GM12878 (cell line): ENCODE results near the gene NAA30. TPM values are rescaled to one million over a fixed set of nuclear protein-coding genes. Genes with fewer than 3 reads are reported as not detected.

Experiments used
- ATAC-seq: fragments of 200-7000 bp; cut with Tn5 transposase; 3 replicates; pipeline ENCODE4 v1.9.1; 2020; ENCODE audit warnings: mild to moderate bottlenecking, moderate library complexity
- BruUV-seq: library from RNA; stranded (reverse); fragments of 400-500 nt; replicated peaks from 2 replicates; lab custom pipeline; 2021; lab: Mats Ljungman, UMichigan
- CTCF ChIA-PET: fragments of 300-600 bp; sonication (Branson Sonifier 250); formaldehyde crosslinking; extraction: SDS; loops from one replicate; lab custom pipeline; 2021; ENCODE audit warnings: inconsistent platforms; lab: Yijun Ruan, JAX
- POLR2A ChIA-PET: fragments of 350-600 bp; formaldehyde crosslinking; extraction: SDS; loops from one replicate; lab custom pipeline; 2021; ENCODE audit warnings: inconsistent platforms; lab: Charles Lee
- RAD21 ChIA-PET: fragments of 300-600 bp; sonication (Branson Sonifier 250); formaldehyde crosslinking; loops from one replicate; lab custom pipeline; 2023; ENCODE audit warnings: antibody characterized with exemption; ENCODE audit not compliant: unreplicated experiment; lab: Charles Lee
- SMC1A ChIA-PET: fragments of 300-600 bp; sonication (Branson Sonifier 250); formaldehyde crosslinking; loops from one replicate; lab custom pipeline; 2023; ENCODE audit not compliant: unreplicated experiment, uncharacterized antibody; lab: Charles Lee
- DNase-seq: peaks from one replicate; pipeline ENCODE4 v3.0.0-alpha.2; 2011; ENCODE audit warnings: low read depth, low spot score
- FAIRE-seq: peaks from 3 replicates; lab custom pipeline; 2011; peaks lifted over from hg19 to GRCh38; lab: Jason Lieb, UNC
- H2AFZ ChIP-seq: 2 replicates; pipeline ENCODE4 v1.6.0; 2011; ENCODE audit warnings: low read depth, low read length, control low read depth; ENCODE audit not compliant: control insufficient read depth
- H3K27ac ChIP-seq: 2 replicates; pipeline ENCODE4 v1.5.1; 2011; ENCODE audit warnings: control low read depth; ENCODE audit not compliant: control insufficient read depth, insufficient read depth
- H3K27me3 ChIP-seq, 2 experiments: replicated peaks in 1 of 2; 2 replicates each; pipeline versions ENCODE4 v1.6.0 to v1.6.1; 2011; ENCODE audit warnings: low read length in 1 of 2; ENCODE audit not compliant: control insufficient read depth in 2 of 2, insufficient read depth in 2 of 2
- H3K36me3 ChIP-seq, 2 experiments: 2 replicates each; pipeline ENCODE4 v1.5.1; 2011; ENCODE audit warnings: low read length in 1 of 2; ENCODE audit not compliant: control insufficient read depth in 2 of 2, insufficient read depth in 2 of 2
- H3K4me1 ChIP-seq: 2 replicates; pipeline ENCODE4 v1.6.1; 2011; ENCODE audit warnings: mild to moderate bottlenecking, low read length, moderate library complexity, mixed read lengths; ENCODE audit not compliant: control insufficient read depth, insufficient read depth
- H3K4me2 ChIP-seq: 2 replicates; pipeline ENCODE4 v1.6.0; 2011; ENCODE audit warnings: control low read depth; ENCODE audit not compliant: control insufficient read depth, insufficient read depth
- H3K4me3 ChIP-seq: fragments of 200-600 bp; sonication (generic); 2 replicates; pipeline ENCODE4 v1.5.1; 2016
- H3K79me2 ChIP-seq: 2 replicates; pipeline ENCODE4 v1.6.0; 2011; ENCODE audit warnings: low read length; ENCODE audit not compliant: control insufficient read depth, insufficient read depth
- H3K9ac ChIP-seq: 2 replicates; pipeline ENCODE4 v1.8.0; 2011; ENCODE audit warnings: low read length, control low read depth, mixed read lengths; ENCODE audit not compliant: control insufficient read depth, insufficient read depth
- H3K9me3 ChIP-seq: replicated peaks from 3 replicates; pipeline ENCODE4 v1.5.1; 2011; ENCODE audit warnings: mild to moderate bottlenecking, low read length; ENCODE audit not compliant: control insufficient read depth, insufficient read depth
- H4K20me1 ChIP-seq: 2 replicates; pipeline ENCODE4 v1.6.0; 2011; ENCODE audit not compliant: control insufficient read depth, insufficient read depth
- BMI1 ChIP-seq: fragments of 450-650 bp; IDR thresholded peaks from 2 replicates; pipeline ENCODE4 v1.6.1; 2016; ENCODE audit warnings: mild to moderate bottlenecking, moderate library complexity, borderline replicate concordance
- CBX5 ChIP-seq: sonication (generic); IDR thresholded peaks from 2 replicates; pipeline ENCODE4 v1.6.1; 2016; ENCODE audit warnings: low read depth, moderate library complexity, mild to moderate bottlenecking, inconsistent platforms
- FOS ChIP-seq: IDR thresholded peaks from 3 replicates; pipeline ENCODE4 v1.6.1; 2011; ENCODE audit warnings: borderline replicate concordance; ENCODE audit not compliant: insufficient read length; ENCODE audit errors: extremely low read depth
- GABPA ChIP-seq: IDR thresholded peaks from 2 replicates; pipeline ENCODE4 v1.6.1; 2014; ENCODE audit warnings: antibody characterized with exemption, low read depth, mild to moderate bottlenecking, inconsistent platforms
- KLF5 ChIP-seq: fragments of 450-650 bp; IDR thresholded peaks from 2 replicates; pipeline ENCODE4 v1.6.1; 2014; ENCODE audit warnings: mild to moderate bottlenecking; ENCODE audit not compliant: partially characterized antibody
- MTA2 ChIP-seq: fragments of 450-650 bp; IDR thresholded peaks from 2 replicates; pipeline ENCODE4 v1.6.1; 2016; ENCODE audit warnings: low read depth, mild to moderate bottlenecking, moderate library complexity
- NR2C1 ChIP-seq: fragments of 450-650 bp; IDR thresholded peaks from 2 replicates; pipeline ENCODE4 v1.6.1; 2017; ENCODE audit warnings: antibody characterized with exemption, mild to moderate bottlenecking, moderate library complexity
- PAX8 ChIP-seq: fragments of 450-650 bp; IDR thresholded peaks from 2 replicates; pipeline ENCODE4 v1.6.1; 2017; ENCODE audit warnings: mild to moderate bottlenecking, moderate library complexity
- PML ChIP-seq: IDR thresholded peaks from 2 replicates; pipeline ENCODE4 v1.6.1; 2012; ENCODE audit warnings: low read length, inconsistent platforms
- RAD51 ChIP-seq: fragments of 450-650 bp; IDR thresholded peaks from 2 replicates; pipeline ENCODE4 v1.6.1; 2016; ENCODE audit warnings: moderate library complexity, mild to moderate bottlenecking, inconsistent platforms
- RB1 ChIP-seq: fragments of 450-650 bp; formaldehyde crosslinking; IDR thresholded peaks from 2 replicates; pipeline ENCODE4 v1.6.1; 2017; ENCODE audit warnings: mild to moderate bottlenecking, borderline replicate concordance
- RFX5 ChIP-seq: IDR thresholded peaks from 2 replicates; pipeline ENCODE4 v1.6.1; 2011; ENCODE audit warnings: low read depth, low read length, improper control_type of control experiment
- STAT1 ChIP-seq: fragments of 450-650 bp; conservative IDR thresholded peaks from 2 replicates; pipeline ENCODE4 v1.6.1; 2014; ENCODE audit warnings: antibody characterized with exemption, mild to moderate bottlenecking
- SUZ12 ChIP-seq: fragments of 200-600 bp; sonication (generic); IDR thresholded peaks from one replicate; pipeline ENCODE4 v1.6.1; 2018; ENCODE audit warnings: antibody characterized with exemption, mild to moderate bottlenecking; ENCODE audit not compliant: unreplicated experiment
- YBX1 ChIP-seq: fragments of 450-650 bp; IDR thresholded peaks from 2 replicates; pipeline ENCODE4 v1.6.1; 2016; ENCODE audit warnings: antibody characterized with exemption
- ZNF207 ChIP-seq: fragments of 450-650 bp; IDR thresholded peaks from 2 replicates; pipeline ENCODE4 v1.6.1; 2014; ENCODE audit warnings: antibody characterized with exemption, mild to moderate bottlenecking, borderline replicate concordance
- ZNF592 ChIP-seq: fragments of 450-650 bp; IDR thresholded peaks from 2 replicates; pipeline ENCODE4 v1.6.1; 2017; ENCODE audit warnings: mild to moderate bottlenecking, moderate library complexity
- WGBS: methylation state at CpG from one replicate; pipeline ENCODE4 v1.1.6; 2016; ENCODE audit warnings: low lambda C conversion rate; ENCODE audit not compliant: insufficient replicate concordance, insufficient coverage; ENCODE audit errors: missing lambda C conversion rate; 5-methylcytosine and 5-hydroxymethylcytosine counted together
- in situ Hi-C: fragments of 300-500 bp; cut with MboI; formaldehyde crosslinking; loops from 9 replicates; pipeline ENCODE4 v1.14.3; 2018; ENCODE audit warnings: mixed read lengths
- intact Hi-C: fragments of 100-400 bp; cut with micrococcal nuclease; formaldehyde crosslinking; loops from one replicate; pipeline ENCODE4 v1.14.2; 2022; ENCODE audit not compliant: unreplicated experiment
- polyA plus RNA-seq, 11 experiments: library from polyadenylated mRNA; depleted of rRNA in 4 of 11; unstranded in 6 of 11; stranded (reverse) in 5 of 11; fragments of >200 nt; fragmentation: Nextera tagmentation in 4 of 11; fragmentation: Illumina TruSeq in 1 of 11; extraction: Ambion mirVana in 4 of 11; extraction: Trizol in 1 of 11; gene quantifications; 1 replicate in 1 of 11; 2 replicates in 10 of 11; pipeline versions ENCODE4 v1.2.1 to v1.2.3, GENCODE V29; 2011 to 2016; ENCODE audit warnings: inconsistent platforms in 2 of 11, missing spikeins in 2 of 11, low read depth in 1 of 11
- total RNA-seq, 4 experiments: library from RNA; depleted of rRNA in 3 of 4; stranded (reverse); fragments of >200 nt in 3 of 4; fragmentation: Illumina TruSeq in 1 of 4; extraction: Trizol in 1 of 4; gene quantifications; 2 replicates each; pipeline versions ENCODE4 v1.2.1 to v1.2.3, GENCODE V29; 2013 to 2021

Gene NAA30
- total and polyA plus RNA-seq, 10 of the 15 experiments (the other 5 are each of a cell fraction or from before 2014, with no cell fraction given): 4.5 to 15.6 (median 10.5) TPM

DNA sequence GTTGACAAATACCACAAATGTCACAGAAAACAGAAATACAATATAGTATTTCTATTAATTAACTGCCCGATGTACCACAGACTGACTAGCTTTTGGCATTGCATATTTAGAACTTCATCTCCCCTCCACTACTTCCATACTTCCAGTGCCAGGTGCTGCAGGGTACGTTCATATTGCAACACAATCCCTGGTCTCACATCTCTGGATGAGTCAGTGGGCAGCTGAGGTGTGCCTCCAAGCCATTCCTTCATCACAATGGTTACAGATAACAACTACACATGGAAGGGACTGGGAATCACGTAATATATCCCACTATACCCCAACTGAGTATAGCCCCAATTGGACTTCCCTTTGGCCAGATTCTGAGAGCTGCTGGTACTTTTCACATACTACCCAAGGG lies 72.2 kb downstream of the NAA30 start:
- BruUV-seq: no TSS peak
- Histone ChIP-seq H3K4me3 (no peak overlapping the region), H3K36me3 (no peaks in the 10 kb centered on the region), H3K9me3 (no peaks in the 10 kb centered on the region), H3K4me2 (no peak overlapping the region), H2AFZ (no peak overlapping the region), H3K9ac (no peak overlapping the region), H3K79me2 (no peaks in the 10 kb centered on the region), H3K27ac (no peak overlapping the region), H4K20me1 (no peaks in the 10 kb centered on the region), H3K27me3 (no peaks in the 10 kb centered on the region), H3K4me1 (no peaks in the 10 kb centered on the region)
- CTCF ChIA-PET: no interaction called here
- TF ChIP-seq CBX5: no peak
- no peak for TF ChIP-seq SUZ12
- TF ChIP-seq NR2C1: no peak
- no peak for TF ChIP-seq RFX5
- no peak for TF ChIP-seq STAT1
- no peak for TF ChIP-seq RAD51
- no peak for TF ChIP-seq KLF5
- no peak for TF ChIP-seq PML
- no peak for TF ChIP-seq ZNF592
- TF ChIP-seq PAX8: no peak
- no peak for TF ChIP-seq ZNF207
- no peak for TF ChIP-seq MTA2
- no peak for TF ChIP-seq RB1
- no peak for TF ChIP-seq GABPA
- no peak for TF ChIP-seq BMI1
- no peak for TF ChIP-seq FOS
- no peak for TF ChIP-seq YBX1
- intact Hi-C loops (no loop called here), in situ Hi-C loops (no loop called here)
- ATAC-seq (no peak), FAIRE-seq (no peak), DNase-seq (no peak)
- RAD21 ChIA-PET: no interaction called here
- 35% methylated on average over 3 of the region's 3 CpGs for WGBS
- POLR2A ChIA-PET: no interaction called here
- SMC1A ChIA-PET: no interaction called here
